GM13976 (cell line): ENCODE measurements around the gene NFATC3.

Experiments
- DNase-seq: peaks from one replicate; pipeline ENCODE4 v3.0.0; 2012; ENCODE audit warnings: low spot score
- CTCF ChIP-seq: IDR thresholded peaks from 2 replicates; pipeline ENCODE4 v1.5.1; 2012; ENCODE audit warnings: borderline replicate concordance, mild to moderate bottlenecking; ENCODE audit not compliant: insufficient read depth; ENCODE audit errors: extremely low read depth, missing control alignments, control extremely low read depth
- in situ Hi-C: fragments of 300-500 bp; cut with MboI; formaldehyde crosslinking; loops from one replicate; pipeline ENCODE4 v1.12.0; 2022; ENCODE audit warnings: low sequenced_read_pairs, mixed read lengths, inconsistent platforms; ENCODE audit not compliant: unreplicated experiment

Gene NFATC3

GRCh38 chr16:68194251-68194650 lies 109.1 kb downstream of the NFATC3 start:
- DNase-seq, result no peak
- TF ChIP-seq CTCF, result no peak
- in situ Hi-C loops, result no loop called here

GRCh38 chr16:68197250-68197649 lies 112.1 kb downstream of the NFATC3 start:
- no peak for TF ChIP-seq CTCF
- no peak for DNase-seq

GRCh38 chr16:68200088-68200783 lies 115.1 kb downstream of the NFATC3 start:
- in situ Hi-C loops, result no loop called here
- TF ChIP-seq CTCF, result no peak
- DNase-seq, result peak; percentile 51

More at GRCh38 chr16:68197250-68197649, 112.1 kb downstream of the NFATC3 start:
- in situ Hi-C loops, result no loop called here

GRCh38 chr16:68202091-68202519 lies 116.9 kb downstream of the NFATC3 start:
- no peak for DNase-seq
- in situ Hi-C loops, result no loop called here
- TF ChIP-seq CTCF, result no peak

GRCh38 chr16:68206245-68206644 lies 121.1 kb downstream of the NFATC3 start:
- in situ Hi-C loops, result no loop called here
- no peak for TF ChIP-seq CTCF
- DNase-seq, result no peak

GRCh38 chr16:68214726-68215125 lies 129.6 kb downstream of the NFATC3 start:
- in situ Hi-C loops, result no loop called here
- no peak for DNase-seq
- no peak for TF ChIP-seq CTCF
